HFFc6 (cell line): Measurements from ENCODE around the gene FCN2. TPM values are rescaled to one million over a fixed set of nuclear protein-coding genes. Genes with fewer than 3 reads are reported as not detected.

ENCODE experiments used
- DNase-seq: peaks from one replicate; pipeline ENCODE4 v3.0.0-alpha.2; 2018
- H3K27ac Mint-ChIP-seq: 2 replicates; pipeline ENCODE4 v1.8.0; 2020; ENCODE audit warnings: mild to moderate bottlenecking, mixed read lengths
- H3K27me3 Mint-ChIP-seq: 2 replicates; pipeline ENCODE4 v1.8.0; 2021; ENCODE audit warnings: mild to moderate bottlenecking, moderate library complexity, mixed read lengths; ENCODE audit not compliant: insufficient read depth
- H3K36me3 Mint-ChIP-seq: 2 replicates; pipeline ENCODE4 v1.8.0; 2021; ENCODE audit warnings: low read depth, mixed read lengths
- H3K4me1 Mint-ChIP-seq: 2 replicates; pipeline ENCODE4 v1.8.0; 2020; ENCODE audit warnings: low read depth, mixed read lengths
- H3K4me3 Mint-ChIP-seq: 2 replicates; pipeline ENCODE4 v1.8.0; 2020; ENCODE audit warnings: mild to moderate bottlenecking, moderate library complexity, mixed read lengths
- H3K9me3 Mint-ChIP-seq: 2 replicates; pipeline ENCODE4 v1.8.0; 2020; ENCODE audit warnings: mild to moderate bottlenecking, mixed read lengths
- CTCF ChIP-seq: fragments of 200-600 bp; sonication (generic); IDR thresholded peaks from 2 replicates; pipeline ENCODE4 v1.5.0; 2021; ENCODE audit warnings: antibody characterized with exemption, mild to moderate bottlenecking
- total RNA-seq, 6 experiments: library from RNA; stranded (reverse); fragmentation: NEBNext Ultra II Directional; extraction: Animal tissue kit (Norgen Biotek cat#: 25700); gene quantifications; 2 replicates in 1 of 6; 3 replicates in 5 of 6; pipeline ENCODE4 v1.2.3, GENCODE V29; 2021

The FCN2 gene
- total RNA-seq, 6 experiments from 2014 or later = not detected

GRCh38 chr9:134879664-134880483 is 736 bp upstream of the FCN2 start:
- Mint-ChIP-seq H3K9me3 (no peaks in the 10 kb centered on the region), H3K27ac (no peak overlapping the region), H3K4me1 (no peaks in the 10 kb centered on the region), H3K4me3 (no peak overlapping the region), H3K36me3 (no peaks in the 10 kb centered on the region), H3K27me3 (peaks cover 44% of the 10 kb centered on the region)
- no peak for DNase-seq
- TF ChIP-seq CTCF = no peak

DNA sequence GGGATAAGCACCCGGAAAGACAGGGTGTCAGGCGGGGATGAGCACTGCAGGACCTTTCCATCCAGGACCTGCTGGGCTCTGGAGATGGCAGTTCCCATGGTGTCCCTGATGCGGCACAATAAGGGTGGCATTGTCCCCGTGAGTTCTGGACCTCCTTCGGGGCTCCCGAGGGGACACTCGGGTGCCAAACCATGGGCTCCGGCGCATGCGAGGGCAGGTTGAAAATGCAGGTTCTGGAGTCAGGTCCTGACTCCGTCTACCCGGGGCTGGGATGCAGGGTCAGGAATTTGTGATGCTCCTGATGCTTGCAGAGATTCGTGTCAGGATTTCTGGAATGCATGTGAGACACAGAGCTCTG is 682 bp downstream of the FCN2 start:
- H3K4me1 Mint-ChIP-seq = no peaks in the 10 kb centered on the region

DNA sequence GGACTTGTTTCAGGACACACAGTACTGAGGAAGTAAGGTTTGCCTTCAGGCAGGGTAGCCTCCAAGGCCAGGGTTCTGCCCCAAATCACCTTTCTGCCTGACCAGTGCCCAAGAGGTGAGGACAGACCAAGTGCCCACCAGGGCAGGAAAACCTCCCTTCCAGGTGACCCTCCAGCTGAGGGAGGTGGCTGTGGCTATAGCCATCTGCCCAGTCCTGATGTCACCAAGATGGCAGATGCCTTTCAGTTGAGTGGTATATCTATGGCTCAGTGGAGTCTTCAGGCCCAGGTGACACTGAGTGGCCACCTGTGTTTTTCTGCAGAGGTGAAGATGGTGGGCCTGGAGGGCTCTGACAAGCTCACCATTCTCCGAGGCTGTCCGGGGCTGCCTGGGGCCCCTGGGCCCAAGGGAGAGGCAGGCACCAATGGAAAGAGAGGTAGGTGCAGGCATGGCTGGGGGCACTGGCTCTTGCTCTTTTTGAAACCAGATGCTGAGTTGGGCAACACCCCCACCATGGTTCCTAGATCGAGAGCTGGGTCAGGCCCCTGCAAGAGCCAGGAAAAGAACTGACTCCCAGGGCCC is 1.7 kb downstream of the FCN2 start:
- TF ChIP-seq CTCF = no peak
- DNase-seq = no peak
- no peaks in the 10 kb centered on the region for H3K36me3 Mint-ChIP-seq
- H3K27ac Mint-ChIP-seq = no peak overlapping the region
- H3K9me3 Mint-ChIP-seq = no peaks in the 10 kb centered on the region
- H3K4me1 Mint-ChIP-seq = no peaks in the 10 kb centered on the region
- peaks cover 43% of the 10 kb centered on the region for H3K27me3 Mint-ChIP-seq
- H3K4me3 Mint-ChIP-seq = no peak overlapping the region

More for the DNA sequence above, 682 bp downstream of the FCN2 start:
- no peak for DNase-seq
- H3K9me3 Mint-ChIP-seq = no peaks in the 10 kb centered on the region
- H3K27me3 Mint-ChIP-seq = peaks cover 35% of the 10 kb centered on the region
- H3K27ac Mint-ChIP-seq = no peak overlapping the region
- no peak for TF ChIP-seq CTCF
- no peaks in the 10 kb centered on the region for H3K36me3 Mint-ChIP-seq
- no peak overlapping the region for H3K4me3 Mint-ChIP-seq

- no peak for TF ChIP-seq CTCF
- H3K27ac Mint-ChIP-seq = no peak overlapping the region
These were observed 2.6 kb downstream of the FCN2 start for GRCh38 chr9:134883040-134883782.

GRCh38 chr9:134884492-134884891 is 3.9 kb downstream of the FCN2 start:
- no peaks in the 10 kb centered on the region for H3K36me3 Mint-ChIP-seq
- no peaks in the 10 kb centered on the region for H3K9me3 Mint-ChIP-seq
- no peak overlapping the region for H3K4me3 Mint-ChIP-seq
- H3K27me3 Mint-ChIP-seq = peaks cover 39% of the 10 kb centered on the region
- no peaks in the 10 kb centered on the region for H3K4me1 Mint-ChIP-seq
- no peak overlapping the region for H3K27ac Mint-ChIP-seq
- no peak for DNase-seq
- TF ChIP-seq CTCF = no peak

More at GRCh38 chr9:134883040-134883782, 2.6 kb downstream of the FCN2 start:
- DNase-seq = no peak
- Mint-ChIP-seq H3K27me3 (peaks cover 42% of the 10 kb centered on the region), H3K9me3 (no peaks in the 10 kb centered on the region), H3K36me3 (no peaks in the 10 kb centered on the region), H3K4me3 (no peak overlapping the region), H3K4me1 (no peaks in the 10 kb centered on the region)
